Measurements from ENCODE around the gene MUC4.
"Not testable (repeated sequence)": the region's sequence is repeated elsewhere in the genome, so short reads cannot be mapped to it uniquely, and the experiment has no call there.

Gene MUC4

GRCh38 chr3:195731356-195731905, 80.3 kb downstream of the MUC4 start:
- DNase-seq, result no peak

DNA sequence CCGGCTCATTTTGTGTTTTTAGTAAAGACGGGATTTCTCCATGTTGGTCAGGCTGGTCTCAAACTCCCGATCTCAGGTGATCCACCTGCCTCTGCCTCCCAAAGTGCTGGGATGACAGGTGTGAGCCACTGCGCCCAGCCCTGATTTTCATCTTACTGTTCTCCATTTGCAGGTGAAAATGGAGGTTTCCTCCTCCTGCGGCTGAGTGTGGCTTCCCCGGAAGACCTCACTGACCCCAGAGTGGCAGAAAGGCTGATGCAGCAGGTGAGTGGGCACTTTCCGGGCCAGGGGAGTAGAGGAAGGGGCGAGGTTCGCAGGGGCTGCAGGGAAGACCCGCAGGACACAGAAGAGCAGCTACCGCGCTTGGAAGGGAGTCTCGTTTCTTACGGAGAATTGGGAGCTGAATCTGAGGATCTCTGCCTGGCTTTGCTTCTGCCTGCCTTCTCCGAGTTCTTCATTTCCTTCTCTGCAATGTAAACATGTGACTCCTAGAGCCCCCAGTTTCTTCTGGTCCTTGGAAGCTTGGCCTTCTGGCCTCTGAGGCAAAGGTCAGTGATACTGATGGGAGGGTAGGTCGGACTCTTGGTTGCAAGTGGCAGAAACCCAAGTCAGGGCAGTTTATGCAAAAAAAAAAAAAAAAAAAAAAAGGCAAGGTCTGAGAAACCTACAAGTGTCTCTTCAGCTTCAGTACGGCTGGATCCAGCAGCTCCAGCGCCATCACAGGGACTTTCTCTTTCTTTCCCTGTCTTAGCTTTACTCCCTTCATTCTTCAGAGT, 82.1 kb downstream of the MUC4 start:
- DNase-seq, result no peak

DNA sequence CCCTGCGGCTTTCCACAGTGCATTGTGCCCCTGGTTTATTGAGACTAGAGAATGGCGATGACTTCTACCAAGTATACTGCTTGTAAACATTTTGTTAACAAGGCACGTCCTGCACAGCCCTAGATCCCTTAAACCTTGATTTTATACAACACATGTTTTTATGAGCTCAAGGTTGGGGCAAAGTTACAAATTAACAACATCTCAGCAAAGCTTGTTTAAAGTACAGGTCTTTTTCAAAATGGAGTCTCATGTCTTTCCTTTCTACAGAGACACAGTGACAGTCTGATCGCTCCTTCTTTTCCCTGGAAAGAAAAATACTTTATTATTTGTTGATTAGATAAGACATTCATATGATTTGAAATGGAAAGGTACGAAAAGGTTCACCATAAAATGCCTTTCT, 82.9 kb downstream of the MUC4 start:
- DNase-seq, result not testable (repeated sequence)

- no peak for DNase-seq
Measured at GRCh38 chr3:195727606-195728195, 84.0 kb downstream of the MUC4 start.

DNA sequence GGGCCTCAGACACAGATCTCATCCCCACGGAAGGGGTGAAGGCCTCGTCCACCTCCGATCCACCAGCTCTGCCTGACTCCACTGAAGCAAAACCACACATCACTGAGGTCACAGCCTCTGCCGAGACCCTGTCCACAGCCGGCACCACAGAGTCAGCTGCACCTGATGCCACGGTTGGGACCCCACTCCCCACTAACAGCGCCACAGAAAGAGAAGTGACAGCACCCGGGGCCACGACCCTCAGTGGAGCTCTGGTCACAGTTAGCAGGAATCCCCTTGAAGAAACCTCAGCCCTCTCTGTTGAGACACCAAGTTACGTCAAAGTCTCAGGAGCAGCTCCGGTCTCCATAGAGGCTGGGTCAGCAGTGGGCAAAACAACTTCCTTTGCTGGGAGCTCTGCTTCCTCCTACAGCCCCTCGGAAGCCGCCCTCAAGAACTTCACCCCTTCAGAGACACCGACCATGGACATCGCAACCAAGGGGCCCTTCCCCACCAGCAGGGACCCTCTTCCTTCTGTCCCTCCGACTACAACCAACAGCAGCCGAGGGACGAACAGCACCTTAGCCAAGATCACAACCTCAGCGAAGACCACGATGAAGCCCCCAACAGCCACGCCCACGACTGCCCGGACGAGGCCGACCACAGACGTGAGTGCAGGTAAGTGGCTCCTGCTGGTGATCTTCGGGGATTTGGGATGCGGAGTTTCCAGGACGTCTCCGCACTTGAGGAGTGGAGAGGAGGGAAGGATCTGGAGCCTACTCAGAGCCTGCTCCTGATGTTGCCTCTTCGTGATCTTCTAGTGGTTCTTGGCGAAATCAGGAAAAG, 85.6 kb downstream of the MUC4 start:
- DNase-seq, result not testable (repeated sequence)

DNA sequence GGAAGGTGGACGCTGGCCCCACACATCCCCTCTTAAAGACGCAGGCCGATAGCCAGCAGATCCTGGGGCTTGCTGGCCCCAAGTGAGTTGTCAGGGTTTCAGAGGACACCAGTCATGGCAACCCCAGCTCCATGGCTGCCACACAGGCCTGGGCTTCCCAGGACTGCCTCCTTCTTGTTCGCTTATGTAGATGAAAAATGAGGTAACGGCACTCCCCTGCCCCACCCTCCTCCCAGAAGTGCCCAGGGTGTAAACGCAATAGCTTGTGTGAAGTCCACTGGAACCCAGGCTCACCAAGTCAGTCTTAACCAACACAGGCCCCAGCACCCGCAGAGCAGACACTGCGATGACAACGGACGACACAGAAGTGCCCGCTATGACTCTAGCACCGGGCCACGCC, 87.4 kb downstream of the MUC4 start:
- DNase-seq, result not testable (repeated sequence)

- DNase-seq, result not testable (repeated sequence)
Measured at GRCh38 chr3:195722996-195723345, 88.8 kb downstream of the MUC4 start.

DNA sequence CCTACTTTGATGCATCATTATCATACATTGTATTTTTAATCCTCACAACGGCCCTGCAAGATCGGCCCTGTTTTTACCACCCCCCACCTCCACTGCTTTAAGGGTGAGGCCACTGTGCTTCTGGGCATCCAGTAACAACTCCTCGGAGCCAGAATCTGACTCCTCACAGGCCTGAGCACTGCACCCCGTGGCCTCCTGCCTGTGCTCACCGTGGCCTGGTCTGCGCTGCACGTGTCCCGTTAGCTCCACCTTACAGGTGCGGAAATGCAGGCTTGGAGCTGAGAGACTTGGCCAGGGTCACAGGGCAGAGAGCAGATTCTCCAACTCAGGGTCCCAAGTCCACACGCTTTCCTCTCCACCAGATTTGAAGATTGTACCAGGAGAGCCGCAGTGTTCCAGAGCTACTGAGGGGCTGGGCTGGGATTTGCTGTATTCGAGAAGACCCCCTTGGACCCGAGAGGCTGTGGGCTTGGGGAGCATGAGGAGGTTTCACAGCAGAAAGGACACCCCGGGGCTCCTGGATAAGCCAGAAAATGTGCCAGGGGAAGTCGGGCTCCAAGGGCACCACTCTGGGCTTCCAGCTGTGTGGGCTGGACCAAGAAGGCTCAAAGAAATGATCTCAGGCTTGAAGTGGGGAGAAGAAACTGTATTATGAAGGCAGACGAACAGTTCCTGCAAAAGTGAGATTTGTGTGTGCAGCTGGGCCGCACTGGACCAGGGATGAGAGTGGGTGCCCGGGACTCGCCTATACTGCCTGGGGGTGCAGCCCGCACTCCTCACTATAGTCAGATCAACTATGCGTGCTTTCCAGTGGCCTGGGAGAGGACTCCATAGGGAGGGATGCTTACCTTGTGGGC, 89.4 kb downstream of the MUC4 start:
- DNase-seq, result not testable (repeated sequence)

DNA sequence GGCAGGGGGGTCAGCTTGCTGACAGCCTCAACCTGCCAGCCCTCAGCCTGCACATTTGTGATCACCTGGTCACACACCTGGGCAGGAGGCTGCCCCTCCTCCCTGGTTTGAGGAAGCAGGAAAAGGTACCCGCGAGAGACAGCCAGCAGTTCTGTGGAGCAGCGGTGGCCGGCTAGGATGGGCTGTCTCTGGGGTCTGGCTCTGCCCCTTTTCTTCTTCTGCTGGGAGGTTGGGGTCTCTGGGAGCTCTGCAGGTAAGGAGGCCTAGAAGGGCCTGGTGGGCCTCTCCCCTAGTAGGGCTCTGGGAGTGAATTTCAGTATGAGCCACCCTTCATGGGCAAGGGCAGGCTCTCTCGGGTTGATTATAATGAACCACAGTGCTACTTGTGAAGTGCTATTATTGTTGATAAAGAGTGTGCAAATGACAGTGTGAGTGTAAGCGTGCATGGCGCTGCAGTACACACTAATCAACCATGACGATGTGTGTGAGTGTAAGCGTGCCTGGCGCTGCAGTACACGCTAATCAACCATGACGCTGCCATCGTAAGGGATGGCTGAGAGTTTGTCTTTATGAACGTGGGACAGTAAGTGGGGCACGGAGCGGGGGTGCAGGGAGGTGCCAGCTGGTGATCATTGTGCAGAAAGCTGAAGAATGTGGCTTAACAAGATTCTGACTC, 90.8 kb downstream of the MUC4 start, which contains the start of gene MUC20:
Gene MUC20, plus strand, starts transcription at position 148 of the 676 bp plus-strand sequence. Its CDS starts 30 bp downstream, at position 178.
- not testable (repeated sequence) for DNase-seq

GRCh38 chr3:195719514-195720254, 92.0 kb downstream of the MUC4 start:
- not testable (repeated sequence) for DNase-seq

DNA sequence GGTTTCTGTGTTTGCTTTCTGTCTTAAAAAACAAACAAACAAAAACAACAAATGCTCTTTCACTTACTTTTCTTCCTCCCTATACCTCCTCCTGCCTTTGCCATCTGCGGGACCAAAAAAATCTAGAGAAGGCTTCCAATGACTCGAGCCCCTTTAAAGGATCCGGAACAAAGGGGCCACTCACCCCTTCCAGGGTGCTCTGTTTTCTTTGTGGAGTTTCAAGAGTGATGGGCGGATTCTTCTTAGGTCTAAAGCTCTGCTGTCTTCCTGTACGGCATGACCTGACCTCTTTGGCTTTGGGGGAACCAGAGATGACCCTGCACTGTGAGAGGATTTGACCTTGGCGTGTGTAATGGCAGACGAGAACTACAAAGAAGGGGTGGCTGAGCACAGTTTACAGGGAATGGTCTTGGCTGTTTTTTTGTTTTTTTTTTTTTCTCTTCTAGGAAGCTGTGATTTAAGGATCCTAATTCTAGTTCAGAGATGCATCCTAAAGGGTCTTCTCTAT, 93.2 kb downstream of the MUC4 start:
- DNase-seq, result no peak

DNA sequence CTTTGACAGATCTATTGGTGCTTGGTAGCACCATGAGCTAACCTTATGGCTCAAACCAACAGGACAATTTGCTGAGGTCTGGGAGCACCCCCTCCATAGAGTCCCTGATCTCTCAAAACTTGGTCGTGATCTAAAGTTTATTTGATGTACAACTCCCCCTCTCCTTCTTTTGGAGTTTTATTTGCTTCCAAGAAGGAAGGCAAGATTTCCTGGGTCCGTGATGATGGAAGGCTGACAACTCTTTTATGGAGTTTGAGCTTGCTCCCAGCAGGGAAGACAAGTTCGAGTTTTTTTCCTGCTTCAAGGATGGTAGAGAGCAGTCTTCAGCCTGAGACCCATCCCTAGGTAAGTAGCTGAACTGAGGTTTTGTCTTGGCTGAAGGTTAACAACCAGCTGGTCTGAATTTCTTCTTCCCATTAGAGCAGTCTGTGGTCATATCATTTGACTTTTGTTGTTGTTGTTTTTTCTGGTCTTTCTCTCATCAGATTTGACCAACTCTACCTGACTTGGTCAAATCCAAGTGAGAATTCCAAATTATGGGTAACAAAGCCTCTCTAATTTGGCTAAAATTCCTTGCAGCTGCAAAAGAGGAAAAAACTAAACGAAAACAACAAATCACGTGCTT, 93.8 kb downstream of the MUC4 start:
- no peak for DNase-seq

GRCh38 chr3:195717416-195717815, 94.3 kb downstream of the MUC4 start:
- no peak for DNase-seq

DNA sequence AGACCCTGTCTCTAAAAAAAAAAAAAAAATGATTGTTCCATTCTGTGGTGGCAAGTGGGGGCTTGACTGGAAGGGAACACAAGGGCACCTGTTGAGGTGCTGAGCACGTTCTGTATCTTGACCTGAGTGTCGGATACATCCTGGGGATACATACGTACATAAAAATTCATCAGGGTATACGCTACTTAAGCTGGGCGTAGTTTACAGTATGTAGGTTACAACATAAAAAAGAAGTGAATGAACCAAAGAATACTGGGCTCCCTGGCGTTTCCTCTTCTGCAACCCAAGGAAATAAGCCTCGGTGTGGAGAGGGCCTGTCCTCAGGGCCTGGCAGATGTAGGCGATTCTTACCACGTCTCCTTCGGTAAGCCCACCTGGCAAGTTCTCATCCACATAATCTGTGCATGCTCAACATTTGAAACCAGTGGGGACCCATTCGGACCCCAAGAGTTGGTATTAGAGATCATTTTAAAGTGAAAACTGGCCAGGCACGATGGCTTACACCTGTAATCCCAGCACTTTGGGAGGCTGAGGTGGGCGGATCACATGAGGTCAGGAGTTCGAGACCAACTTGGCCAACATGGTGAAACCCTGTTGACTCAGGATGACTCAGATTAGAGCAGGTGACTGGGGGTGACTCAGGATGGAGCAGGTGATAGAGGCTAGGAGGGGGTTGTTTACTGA, 96.0 kb downstream of the MUC4 start:
- no peak for DNase-seq

DNA sequence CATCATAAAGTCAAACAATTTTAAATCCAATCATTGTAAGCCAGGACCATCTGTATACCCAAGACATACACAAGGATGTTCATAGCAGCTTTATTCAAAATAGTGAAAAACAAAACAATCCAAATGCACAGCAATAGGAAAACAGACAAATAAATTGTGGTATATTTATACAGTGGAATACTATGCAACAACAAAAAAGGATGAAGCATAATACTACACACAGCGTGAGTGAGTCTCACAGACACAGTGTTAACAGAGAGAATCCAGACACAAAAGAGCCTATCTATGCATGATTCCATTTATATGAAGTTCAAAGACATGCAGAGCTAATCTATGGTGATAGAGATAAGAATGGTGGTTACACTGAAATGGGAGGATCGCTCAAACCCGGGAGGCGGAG, 96.6 kb downstream of the MUC4 start:
- DNase-seq, result no peak

DNA sequence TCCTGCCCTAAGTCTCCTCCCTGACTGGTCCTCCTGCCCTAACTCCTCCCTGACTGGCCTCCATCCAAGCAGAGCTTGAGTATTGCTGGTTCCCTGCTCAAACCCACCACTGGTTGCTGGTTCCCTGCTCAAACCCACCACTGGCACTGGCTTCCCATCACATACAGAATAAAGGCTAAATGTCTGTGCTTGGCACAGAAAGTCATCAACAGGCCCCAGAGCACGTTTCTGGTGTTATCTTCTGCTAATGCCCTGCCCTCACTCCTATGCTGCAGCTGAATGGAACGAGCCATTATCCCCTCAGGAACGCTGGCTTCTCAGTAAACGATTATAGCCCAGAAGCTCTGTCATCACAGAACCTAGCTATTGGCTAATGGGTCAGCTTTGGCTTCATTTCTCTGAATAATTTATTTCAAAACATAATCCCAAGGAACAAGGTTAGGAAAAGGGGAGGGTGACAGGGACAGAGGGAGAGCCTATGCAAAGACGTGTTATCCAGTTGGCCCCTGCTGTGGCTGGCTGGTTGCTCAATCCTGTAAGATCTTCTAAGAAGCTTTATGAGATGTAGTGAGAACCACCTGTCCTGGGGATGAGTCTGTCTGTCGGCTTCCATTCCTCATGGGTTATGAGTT, 97.2 kb downstream of the MUC4 start:
- no peak for DNase-seq

DNA sequence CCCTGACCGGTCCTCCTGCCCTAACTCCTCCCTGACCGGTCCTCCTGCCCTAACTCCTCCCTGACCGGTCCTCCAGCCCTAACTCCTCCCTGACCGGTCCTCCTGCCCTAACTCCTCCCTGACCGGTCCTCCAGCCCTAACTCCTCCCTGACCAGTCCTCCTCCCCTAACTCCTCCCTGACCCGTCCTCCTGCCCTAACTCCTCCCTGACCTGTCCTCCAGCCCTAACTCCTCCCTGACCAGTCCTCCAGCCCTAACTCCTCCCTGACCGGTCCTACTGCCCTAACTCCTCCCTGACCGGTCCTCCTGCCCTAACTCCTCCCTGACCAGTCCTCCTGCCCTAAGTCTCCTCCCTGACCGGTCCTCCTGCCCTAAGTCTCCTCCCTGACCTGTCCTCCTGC, 98.6 kb downstream of the MUC4 start:
- DNase-seq, result not testable (repeated sequence)

DNA sequence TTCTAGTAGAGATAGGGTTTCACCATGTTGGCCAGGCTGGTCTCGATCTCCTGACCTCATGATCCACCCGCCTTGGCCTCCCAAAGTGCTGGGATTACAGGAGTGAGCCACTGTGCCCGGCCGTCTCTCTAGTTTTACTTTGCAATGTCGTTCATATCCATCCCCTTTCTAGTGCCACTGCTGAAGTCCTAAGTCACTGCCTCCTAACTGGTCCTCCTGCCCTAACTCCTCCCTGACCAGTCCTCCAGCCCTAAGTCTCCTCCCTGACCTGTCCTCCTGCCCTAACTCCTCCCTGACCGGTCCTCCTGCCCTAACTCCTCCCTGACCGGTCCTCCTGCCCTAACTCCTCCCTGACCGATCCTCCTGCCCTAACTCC, 99.2 kb downstream of the MUC4 start:
- not testable (repeated sequence) for DNase-seq

DNA sequence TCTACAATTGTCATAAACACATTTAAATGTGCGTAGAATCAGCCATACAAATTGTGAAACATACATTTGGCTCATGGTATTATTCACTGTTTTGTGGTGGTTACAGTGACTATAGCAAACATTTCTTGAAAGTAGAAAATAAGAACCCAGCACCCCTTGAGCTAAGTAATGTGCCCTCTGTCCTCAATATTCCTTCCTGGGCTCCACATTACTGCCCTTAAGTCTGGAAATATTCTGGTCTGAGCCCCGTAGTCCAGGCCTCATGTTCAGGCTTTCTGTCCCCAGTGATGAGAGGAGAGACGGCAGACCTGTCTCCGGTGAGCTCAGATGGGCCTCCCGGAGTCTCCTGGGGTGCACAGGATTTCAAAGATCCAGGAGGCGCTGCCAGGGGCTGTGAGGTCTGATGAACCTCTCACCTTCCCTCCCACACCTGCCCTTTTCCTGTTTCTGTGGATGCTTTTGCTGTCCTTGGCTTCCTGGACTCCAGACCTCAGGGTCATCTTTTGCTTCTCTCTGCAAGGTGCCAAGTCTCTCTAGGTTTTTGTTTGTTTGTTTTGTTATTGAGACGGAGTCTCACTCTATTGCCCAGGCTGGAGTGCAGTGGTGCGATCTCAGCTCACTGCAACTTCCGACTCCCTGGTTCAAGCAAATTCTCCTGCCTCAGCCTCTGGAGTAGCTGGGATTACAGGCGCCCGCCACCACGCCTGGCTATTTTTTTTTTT, 99.8 kb downstream of the MUC4 start:
- DNase-seq, result no peak
